ENCODE results near the gene IKZF3.
A peak's percentile ranks its signal among the peaks of the same experiment; 100 is the strongest.

The IKZF3 gene

GRCh38 chr17:39870776-39871175 is 6.7 kb upstream of the IKZF3 start:
- POLR2A ChIA-PET = no interaction called here
- CTCF ChIA-PET = interaction anchor here (1.1 kb wide), 2 partner anchors 10 to 76 kb away, joined by 3 read pairs; no protein-coding TSS in a partner anchor

DNA sequence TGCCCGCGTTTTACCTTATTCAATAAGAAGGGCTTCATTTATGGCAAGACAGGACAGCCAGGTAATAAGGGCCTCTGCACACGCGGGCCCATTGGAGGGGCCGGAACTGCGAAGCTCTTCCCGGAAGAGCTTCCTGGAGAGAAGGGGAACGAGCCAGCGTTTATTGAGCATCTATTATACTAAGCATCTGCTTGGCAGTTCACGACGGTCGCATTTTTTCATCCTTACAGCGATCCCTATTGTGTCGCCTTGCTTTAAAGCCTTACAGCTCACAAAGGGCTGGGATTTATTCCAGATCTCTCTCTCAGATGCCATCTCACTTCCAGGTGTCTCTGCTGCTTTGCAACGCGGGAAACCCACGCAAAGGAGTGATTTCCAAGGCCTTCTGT is 4.4 kb upstream of the IKZF3 start:
- 79% methylated on average over 12 of the region's 17 CpGs for WGBS (ENCODE audit: insufficient coverage)
- no peak overlapping the region for H3K4me3 ChIP-seq (ENCODE audit: control insufficient read depth in 1 of 7, extremely low read depth in 1 of 7, insufficient read depth in 4 of 7, low read depth in 2 of 7, low read length in 6 of 7)
- peaks cover 4 to 53% (median 38%) of the 10 kb centered on the region in 5 experiments for H3K27me3 ChIP-seq (replicated peaks in 2 of 5; ENCODE audit: control insufficient read depth in 4 of 5, insufficient read depth in 5 of 5, low read length in 4 of 5)
- H3K36me3 ChIP-seq (ENCODE audit: control insufficient read depth in 4 of 4, insufficient read depth in 4 of 4, low read length in 3 of 4) = no peaks in the 10 kb centered on the region
- H3K4me1 ChIP-seq (ENCODE audit: control extremely low read depth in 1 of 4, control insufficient read depth in 4 of 4, insufficient read depth in 4 of 4, low read length in 3 of 4) = peaks cover 10 to 19% (median 12%) of the 10 kb centered on the region in 4 experiments
- DNase-seq = no peak
- ChIA-PET POLR2A (no interaction called here), CTCF (no interaction called here)
- H3K27ac ChIP-seq (ENCODE audit: insufficient read depth in 1 of 2, low read depth in 1 of 2, low read length in 2 of 2, poor library complexity in 1 of 2, severe bottlenecking in 2 of 2) = no peak overlapping the region
- peaks cover 0 to 16% (median 14%) of the 10 kb centered on the region in 5 experiments for H3K9me3 ChIP-seq (ENCODE audit: control extremely low read depth in 1 of 5, control insufficient read depth in 4 of 5, insufficient read depth in 2 of 5, low read depth in 1 of 5, low read length in 4 of 5)

More at GRCh38 chr17:39870776-39871175, 6.7 kb upstream of the IKZF3 start:
- no peaks in the 10 kb centered on the region for H3K36me3 ChIP-seq (ENCODE audit: control insufficient read depth in 4 of 4, insufficient read depth in 4 of 4, low read length in 3 of 4)
- no peak for DNase-seq
- H3K9me3 ChIP-seq (ENCODE audit: control extremely low read depth in 1 of 5, control insufficient read depth in 4 of 5, insufficient read depth in 2 of 5, low read depth in 1 of 5, low read length in 4 of 5) = peaks cover 0 to 16% (median 14%) of the 10 kb centered on the region in 5 experiments
- no peak overlapping the region for H3K4me3 ChIP-seq (ENCODE audit: control insufficient read depth in 1 of 7, extremely low read depth in 1 of 7, insufficient read depth in 4 of 7, low read depth in 2 of 7, low read length in 6 of 7)
- no CpG with 5 or more reads among the region's 1 CpG for WGBS (ENCODE audit: insufficient coverage)
- H3K27ac ChIP-seq (ENCODE audit: insufficient read depth in 1 of 2, low read depth in 1 of 2, low read length in 2 of 2, poor library complexity in 1 of 2, severe bottlenecking in 2 of 2) = no peak overlapping the region
- H3K4me1 ChIP-seq (ENCODE audit: control extremely low read depth in 1 of 4, control insufficient read depth in 4 of 4, insufficient read depth in 4 of 4, low read length in 3 of 4) = no peaks in the 10 kb centered on the region
- peaks cover 0 to 36% (median 23%) of the 10 kb centered on the region in 5 experiments for H3K27me3 ChIP-seq (replicated peaks in 2 of 5; ENCODE audit: control insufficient read depth in 4 of 5, insufficient read depth in 5 of 5, low read length in 4 of 5)

GRCh38 chr17:39867880-39868553 is 3.9 kb upstream of the IKZF3 start, which contains the start of gene ZPBP2:
Gene ZPBP2, plus strand, starts transcription at chr17:39868202. Its CDS starts 153 bp downstream, at chr17:39868355.
- ChIA-PET CTCF (no interaction called here), POLR2A (no interaction called here)
- no peak within 1 kb of the TSS for H3K27ac ChIP-seq (ENCODE audit: insufficient read depth in 1 of 2, low read depth in 1 of 2, low read length in 2 of 2, poor library complexity in 1 of 2, severe bottlenecking in 2 of 2)
- H3K27me3 ChIP-seq (replicated peaks in 2 of 5; ENCODE audit: control insufficient read depth in 4 of 5, insufficient read depth in 5 of 5, low read length in 4 of 5) = peaks cover 6 to 57% (median 42%) of the 10 kb centered on the region in 5 experiments
- H3K9me3 ChIP-seq (ENCODE audit: control extremely low read depth in 1 of 5, control insufficient read depth in 4 of 5, insufficient read depth in 2 of 5, low read depth in 1 of 5, low read length in 4 of 5) = peaks cover 0 to 16% (median 14%) of the 10 kb centered on the region in 5 experiments
- peaks cover 10 to 19% (median 12%) of the 10 kb centered on the region in 4 experiments for H3K4me1 ChIP-seq (ENCODE audit: control extremely low read depth in 1 of 4, control insufficient read depth in 4 of 4, insufficient read depth in 4 of 4, low read length in 3 of 4)
- DNase-seq = no peak
- 39% methylated on average over 65 of the region's 67 CpGs for WGBS (ENCODE audit: insufficient coverage)
- H3K4me3 ChIP-seq (ENCODE audit: control insufficient read depth in 1 of 7, extremely low read depth in 1 of 7, insufficient read depth in 4 of 7, low read depth in 2 of 7, low read length in 6 of 7) = no peak within 1 kb of the TSS
- no peaks in the 10 kb centered on the region for H3K36me3 ChIP-seq (ENCODE audit: control insufficient read depth in 4 of 4, insufficient read depth in 4 of 4, low read length in 3 of 4)

DNA sequence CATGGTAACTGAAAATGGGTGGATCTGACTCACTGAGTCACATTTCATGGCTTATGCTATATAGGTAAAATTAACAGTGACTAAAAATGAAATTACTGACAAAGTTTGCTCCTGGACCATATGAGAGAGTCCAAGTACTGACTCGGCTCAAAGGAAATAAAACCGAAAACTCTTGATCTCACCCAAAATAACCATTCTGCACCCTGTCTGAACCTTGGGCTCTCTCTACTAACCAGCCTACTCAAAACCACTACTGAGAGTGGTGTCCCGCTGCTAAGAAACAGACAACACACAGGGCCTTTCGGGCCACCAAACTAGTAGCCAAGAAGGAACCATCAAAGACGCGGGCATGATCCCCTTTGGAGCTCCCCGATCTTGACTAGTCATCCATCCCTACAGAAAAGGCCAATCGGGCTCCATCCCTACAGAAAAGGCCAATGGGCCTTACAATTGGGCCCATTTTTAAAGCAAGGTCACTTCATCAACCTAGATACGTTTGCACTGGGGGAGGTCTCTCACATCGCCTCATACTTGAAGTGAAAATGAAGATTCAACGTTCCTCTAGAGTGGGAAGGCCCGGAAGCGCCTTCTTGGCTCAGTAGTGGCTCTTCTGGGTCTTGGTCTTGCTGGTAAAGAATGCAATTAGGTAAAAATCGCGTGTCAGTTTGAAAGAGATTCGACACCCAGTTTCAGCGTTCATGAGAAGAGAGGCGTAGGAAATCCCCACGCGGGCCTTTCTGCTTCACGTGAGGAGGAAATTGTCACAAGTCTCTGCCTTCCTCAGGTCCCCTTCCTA is 3.2 kb upstream of the IKZF3 start:
- ChIA-PET CTCF (no interaction called here), POLR2A (no interaction called here)
- 90% methylated on average over 21 of the region's 21 CpGs for WGBS (ENCODE audit: insufficient coverage)
- peaks cover 0 to 16% (median 14%) of the 10 kb centered on the region in 5 experiments for H3K9me3 ChIP-seq (ENCODE audit: control extremely low read depth in 1 of 5, control insufficient read depth in 4 of 5, insufficient read depth in 2 of 5, low read depth in 1 of 5, low read length in 4 of 5)
- no peak overlapping the region for H3K4me3 ChIP-seq (ENCODE audit: control insufficient read depth in 1 of 7, extremely low read depth in 1 of 7, insufficient read depth in 4 of 7, low read depth in 2 of 7, low read length in 6 of 7)
- no peak for DNase-seq
- peaks cover 6 to 64% (median 42%) of the 10 kb centered on the region in 5 experiments for H3K27me3 ChIP-seq (replicated peaks in 2 of 5; ENCODE audit: control insufficient read depth in 4 of 5, insufficient read depth in 5 of 5, low read length in 4 of 5)
- no peaks in the 10 kb centered on the region for H3K36me3 ChIP-seq (ENCODE audit: control insufficient read depth in 4 of 4, insufficient read depth in 4 of 4, low read length in 3 of 4)
- peaks cover 10 to 19% (median 12%) of the 10 kb centered on the region in 4 experiments for H3K4me1 ChIP-seq (ENCODE audit: control extremely low read depth in 1 of 4, control insufficient read depth in 4 of 4, insufficient read depth in 4 of 4, low read length in 3 of 4)
- no peak overlapping the region for H3K27ac ChIP-seq (ENCODE audit: insufficient read depth in 1 of 2, low read depth in 1 of 2, low read length in 2 of 2, poor library complexity in 1 of 2, severe bottlenecking in 2 of 2)

- DNase-seq = no peak
- Histone ChIP-seq H3K36me3 (ENCODE audit: control insufficient read depth in 4 of 4, insufficient read depth in 4 of 4, low read length in 3 of 4) (no peaks in the 10 kb centered on the region), H3K27me3 (replicated peaks in 2 of 5; ENCODE audit: control insufficient read depth in 4 of 5, insufficient read depth in 5 of 5, low read length in 4 of 5) (peaks cover 6 to 74% (median 47%) of the 10 kb centered on the region in 5 experiments), H3K27ac (ENCODE audit: insufficient read depth in 1 of 2, low read depth in 1 of 2, low read length in 2 of 2, poor library complexity in 1 of 2, severe bottlenecking in 2 of 2) (no peak overlapping the region), H3K4me3 (ENCODE audit: control insufficient read depth in 1 of 7, extremely low read depth in 1 of 7, insufficient read depth in 4 of 7, low read depth in 2 of 7, low read length in 6 of 7) (no peak overlapping the region), H3K4me1 (ENCODE audit: control extremely low read depth in 1 of 4, control insufficient read depth in 4 of 4, insufficient read depth in 4 of 4, low read length in 3 of 4) (peaks cover 10 to 19% (median 12%) of the 10 kb centered on the region in 4 experiments), H3K9me3 (ENCODE audit: control extremely low read depth in 1 of 5, control insufficient read depth in 4 of 5, insufficient read depth in 2 of 5, low read depth in 1 of 5, low read length in 4 of 5) (peaks cover 0 to 16% (median 14%) of the 10 kb centered on the region in 5 experiments)
- ChIA-PET CTCF (interaction anchor here (0.7 kb wide), 1 partner anchor 135 kb away, joined by 3 read pairs; no protein-coding TSS in a partner anchor), POLR2A (no interaction called here)
- WGBS (ENCODE audit: insufficient coverage) = 100% methylated on average over 1 of the region's 8 CpGs
These were observed 2.1 kb upstream of the IKZF3 start for GRCh38 chr17:39866013-39866730.

DNA sequence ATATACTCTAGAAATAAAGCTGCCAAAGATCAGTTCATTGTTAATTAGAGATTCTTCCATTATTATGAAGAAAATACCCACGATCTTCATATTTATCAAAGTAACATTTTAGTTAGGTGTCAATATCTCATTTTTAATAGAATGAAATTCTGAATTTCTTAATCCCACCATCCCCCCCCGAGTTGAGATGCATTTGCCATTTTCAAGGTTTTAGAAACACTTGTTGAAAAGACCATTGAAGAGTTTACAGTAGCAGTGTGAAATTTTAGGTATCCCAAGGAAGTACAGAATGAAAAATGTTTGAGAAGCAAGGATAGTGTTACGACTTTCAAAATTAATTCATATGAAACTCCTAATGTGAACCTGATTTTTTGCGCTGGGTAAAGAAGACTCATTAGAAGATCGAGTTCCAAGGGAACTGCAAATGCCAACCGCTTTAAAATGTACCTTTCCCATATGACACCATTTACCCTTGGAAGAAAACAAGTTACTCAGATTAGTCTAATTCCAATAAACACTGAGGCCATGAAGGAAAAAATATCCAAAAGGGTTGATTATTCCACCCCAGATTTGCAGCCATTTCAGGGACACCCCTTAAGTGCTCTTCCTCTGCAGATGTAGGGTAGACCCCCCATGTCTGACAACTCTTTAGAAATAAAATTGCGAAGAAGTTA is 731 bp downstream of the IKZF3 start:
- CTCF ChIA-PET = interaction anchor here (0.9 to 4.1 kb wide), 3 partner anchors 10 to 110 kb away, joined by 3 to 18 read pairs (median 3); no protein-coding TSS in a partner anchor
- Histone ChIP-seq H3K27me3 (replicated peaks in 2 of 5; ENCODE audit: control insufficient read depth in 4 of 5, insufficient read depth in 5 of 5, low read length in 4 of 5) (peaks cover 6 to 73% (median 40%) of the 10 kb centered on the region in 5 experiments), H3K4me1 (ENCODE audit: control extremely low read depth in 1 of 4, control insufficient read depth in 4 of 4, insufficient read depth in 4 of 4, low read length in 3 of 4) (peaks cover 10 to 19% (median 12%) of the 10 kb centered on the region in 4 experiments), H3K36me3 (ENCODE audit: control insufficient read depth in 4 of 4, insufficient read depth in 4 of 4, low read length in 3 of 4) (no peaks in the 10 kb centered on the region), H3K9me3 (ENCODE audit: control extremely low read depth in 1 of 5, control insufficient read depth in 4 of 5, insufficient read depth in 2 of 5, low read depth in 1 of 5, low read length in 4 of 5) (peaks cover 0 to 13% (median 11%) of the 10 kb centered on the region in 5 experiments), H3K27ac (ENCODE audit: insufficient read depth in 1 of 2, low read depth in 1 of 2, low read length in 2 of 2, poor library complexity in 1 of 2, severe bottlenecking in 2 of 2) (peak overlapping the region in 1 of 2 experiments; percentile 64), H3K4me3 (ENCODE audit: control insufficient read depth in 1 of 7, extremely low read depth in 1 of 7, insufficient read depth in 4 of 7, low read depth in 2 of 7, low read length in 6 of 7) (peak overlapping the region in 4 of 7 experiments; percentile 6 to 53 (median 49))
- no peak for DNase-seq
- POLR2A ChIA-PET = no interaction called here
- 74% methylated on average over 3 of the region's 7 CpGs for WGBS (ENCODE audit: insufficient coverage)

All from common myeloid progenitor, CD34-positive (primary cell).